Measurements from ENCODE around the gene CDK10. TPM values are rescaled to one million over a fixed set of nuclear protein-coding genes. Genes with fewer than 3 reads are reported as not detected.
"Not testable (repeated sequence)": the region's sequence is repeated elsewhere in the genome, so short reads cannot be mapped to it uniquely, and the experiment has no call there.

CDK10 gene
- total RNA-seq, 3 donors from 2014 or later (not counting 1 experiment from before 2014, with no cell fraction given) = 102 to 123 (median 114) TPM

- Histone ChIP-seq H3K4me1 (ENCODE audit: control insufficient read depth, insufficient read depth, low read length) (peaks cover 51% of the 10 kb centered on the region), H3K4me3 (ENCODE audit: low read length) (no peak overlapping the region), H3K27me3 (ENCODE audit: control insufficient read depth, insufficient read depth, low read length) (no peaks in the 10 kb centered on the region), H3K36me3 (ENCODE audit: control insufficient read depth, insufficient read depth, low read length) (peaks cover 21% of the 10 kb centered on the region), H3K27ac (ENCODE audit: low read length) (no peak overlapping the region), H3K9me3 (ENCODE audit: control insufficient read depth, insufficient read depth, low read length) (no peaks in the 10 kb centered on the region)
- WGBS (ENCODE audit: insufficient coverage) = 93% methylated on average over 32 of the region's 32 CpGs
- Mint-ChIP-seq H3K4me3 (no peak overlapping the region), H3K27ac (no peak overlapping the region), H3K9me3 (no peaks in the 10 kb centered on the region), H3K36me3 (no peaks in the 10 kb centered on the region), H3K27me3 (ENCODE audit: low read depth in 2 of 2) (no peaks in the 10 kb centered on the region), H3K4me1 (peaks cover 12 to 41% of the 10 kb centered on the region in 2 donors)
- ATAC-seq (no peak), DNase-seq (peak in 1 of 2 donors; percentile 12)
- intact Hi-C loops (cut with micrococcal nuclease) = no loop called here
- no peak for TF ChIP-seq CTCF (IDR thresholded peaks at IDR 0.05)
These were observed 11.3 kb downstream of the CDK10 start for GRCh38 chr16:89697616-89698331.

- ATAC-seq; H3K27me3 Mint-ChIP-seq (ENCODE audit: low read depth in 2 of 2); H3K4me3 ChIP-seq (ENCODE audit: low read length); H3K27me3 ChIP-seq (ENCODE audit: control insufficient read depth, insufficient read depth, low read length); H3K9me3 Mint-ChIP-seq; H3K36me3 Mint-ChIP-seq; H3K9me3 ChIP-seq (ENCODE audit: control insufficient read depth, insufficient read depth, low read length); intact Hi-C loops (cut with micrococcal nuclease); H3K27ac ChIP-seq (ENCODE audit: low read length); H3K4me3 Mint-ChIP-seq; DNase-seq: not testable (repeated sequence)
- 98% methylated on average over 11 of the region's 14 CpGs for WGBS (ENCODE audit: insufficient coverage)
- peaks cover 14% of the 10 kb centered on the region for H3K36me3 ChIP-seq (ENCODE audit: control insufficient read depth, insufficient read depth, low read length)
- peak overlapping the region; percentile 30 to 81 for H3K27ac Mint-ChIP-seq
- H3K4me1 ChIP-seq (ENCODE audit: control insufficient read depth, insufficient read depth, low read length) = peaks cover 51% of the 10 kb centered on the region
- H3K4me1 Mint-ChIP-seq = peaks cover 12 to 35% of the 10 kb centered on the region in 2 donors
These were observed 12.2 kb downstream of the CDK10 start for GRCh38 chr16:89698717-89699116.

GRCh38 chr16:89699629-89700099, 13.2 kb downstream of the CDK10 start:
- not testable (repeated sequence) for DNase-seq; H3K9me3 ChIP-seq (ENCODE audit: control insufficient read depth, insufficient read depth, low read length); ATAC-seq; H3K36me3 Mint-ChIP-seq; H3K9me3 Mint-ChIP-seq; H3K27me3 Mint-ChIP-seq (ENCODE audit: low read depth in 2 of 2); H3K27me3 ChIP-seq (ENCODE audit: control insufficient read depth, insufficient read depth, low read length); H3K36me3 ChIP-seq (ENCODE audit: control insufficient read depth, insufficient read depth, low read length); H3K4me3 ChIP-seq (ENCODE audit: low read length)
- Mint-ChIP-seq H3K4me1 (peaks cover 12 to 32% of the 10 kb centered on the region in 2 donors), H3K4me3 (peak overlapping the region; percentile 72), H3K27ac (peak overlapping the region; percentile 81 to 86)
- WGBS (ENCODE audit: insufficient coverage) = 73% methylated on average over 18 of the region's 18 CpGs
- intact Hi-C loops (cut with micrococcal nuclease) = loop anchor here (1.0 to 2.0 kb wide), 4 partner anchors 13 to 161 kb away; partner anchors contain the start of gene CDK10
- Histone ChIP-seq H3K4me1 (ENCODE audit: control insufficient read depth, insufficient read depth, low read length) (peaks cover 48% of the 10 kb centered on the region), H3K27ac (ENCODE audit: low read length) (peak overlapping the region; percentile 83)

GRCh38 chr16:89700100-89700648, 13.7 kb downstream of the CDK10 start:
- Mint-ChIP-seq H3K27me3 (ENCODE audit: low read depth in 2 of 2) (no peaks in the 10 kb centered on the region), H3K36me3 (no peaks in the 10 kb centered on the region), H3K4me3 (peak overlapping the region; percentile 72), H3K9me3 (no peaks in the 10 kb centered on the region), H3K27ac (peak overlapping the region; percentile 81 to 86), H3K4me1 (peaks cover 12 to 32% of the 10 kb centered on the region in 2 donors)
- Histone ChIP-seq H3K27me3 (ENCODE audit: control insufficient read depth, insufficient read depth, low read length) (no peaks in the 10 kb centered on the region), H3K4me1 (ENCODE audit: control insufficient read depth, insufficient read depth, low read length) (peaks cover 44% of the 10 kb centered on the region), H3K27ac (ENCODE audit: low read length) (peak overlapping the region; percentile 83), H3K4me3 (ENCODE audit: low read length) (peak overlapping the region; percentile 38), H3K36me3 (ENCODE audit: control insufficient read depth, insufficient read depth, low read length) (peaks cover 5% of the 10 kb centered on the region), H3K9me3 (ENCODE audit: control insufficient read depth, insufficient read depth, low read length) (no peaks in the 10 kb centered on the region)
- intact Hi-C loops (cut with micrococcal nuclease) = loop anchor here (1.0 to 2.0 kb wide), 4 partner anchors 13 to 161 kb away; partner anchors contain the start of gene CDK10
- DNase-seq = peak; percentile 97 to 99
- peak; percentile 43 to 57 (median 49) for ATAC-seq
- TF ChIP-seq CTCF (IDR thresholded peaks at IDR 0.05) = peak; percentile 79
- under 1% methylated on average over 30 of the region's 30 CpGs for WGBS (ENCODE audit: insufficient coverage)

Data from natural killer cell (primary cell).